ENCODE results near the gene NRG2. TPM values are rescaled to one million over a fixed set of nuclear protein-coding genes. Genes with fewer than 3 reads are reported as not detected.

NRG2 gene
- total and polyA plus RNA-seq, 2 donors (not counting 3 experiments of a cell fraction or from before 2014, with no cell fraction given), result 0.26 to 0.42 TPM

GRCh38 chr5:139925216-139925562 is 117.9 kb downstream of the NRG2 start:
- Histone ChIP-seq H3K27ac (ENCODE audit: insufficient read depth, low read depth, low read length) (no peak overlapping the region), H4K20me1 (replicated peaks; ENCODE audit: control insufficient read depth, extremely low read depth, insufficient read depth, low read length) (no peaks in the 10 kb centered on the region), H3K27me3 (ENCODE audit: control insufficient read depth in 2 of 2, insufficient read depth in 2 of 2, low read length in 2 of 2) (peaks cover 13 to 28% of the 10 kb centered on the region in 2 experiments), H3K4me2 (ENCODE audit: insufficient read depth, low read length) (no peak overlapping the region), H3K9me1 (replicated peaks; ENCODE audit: control insufficient read depth, extremely low read depth, insufficient read depth, low read length) (no peaks in the 10 kb centered on the region), H3K9ac (replicated peaks; ENCODE audit: extremely low read depth, insufficient read depth, low read length) (no peak overlapping the region), H3K4me3 (replicated peaks in 1 of 3; ENCODE audit: insufficient read depth in 1 of 3, low read depth in 1 of 3, low read length in 3 of 3) (no peak overlapping the region), H3K79me2 (ENCODE audit: control insufficient read depth, insufficient read depth, low read length) (no peaks in the 10 kb centered on the region), H3K4me1 (ENCODE audit: control insufficient read depth, extremely low read depth, insufficient read depth, low read length) (no peaks in the 10 kb centered on the region), H3K36me3 (ENCODE audit: control insufficient read depth in 2 of 2, extremely low read depth in 1 of 2, insufficient read depth in 2 of 2, low read length in 2 of 2) (no peaks in the 10 kb centered on the region), H2AFZ (ENCODE audit: low read depth, low read length) (no peak overlapping the region), H3K9me3 (replicated peaks; ENCODE audit: control insufficient read depth, insufficient read depth, low read length) (no peaks in the 10 kb centered on the region)
- BruUV-seq (replicated peaks), result no TSS peak
- FAIRE-seq (no peak), DNase-seq (ENCODE audit: low read depth, low spot score) (no peak)
- no peak for TF ChIP-seq MAX (IDR thresholded peaks at IDR 0.05; ENCODE audit: insufficient read depth, insufficient read length)
- TF ChIP-seq POLR2A (IDR thresholded peaks at IDR 0.05; ENCODE audit: low read depth, low read length), result no peak
- TF ChIP-seq POLR2AphosphoS5 (IDR thresholded peaks at IDR 0.05; ENCODE audit: insufficient read depth, low read depth, low read length), result no peak
- no peak for TF ChIP-seq JUN (IDR thresholded peaks at IDR 0.05; ENCODE audit: borderline replicate concordance, insufficient read depth, insufficient read length, low read depth)
- TF ChIP-seq GATA2 (IDR thresholded peaks at IDR 0.05; ENCODE audit: insufficient read depth, insufficient read length, low read depth, low read length), result no peak
- no peak for TF ChIP-seq FOS (IDR thresholded peaks at IDR 0.05; ENCODE audit: borderline replicate concordance, insufficient read depth, low read length)
- no peak for TF ChIP-seq EZH2 (IDR thresholded peaks at IDR 0.05; ENCODE audit: borderline replicate concordance, low read depth, low read length, severe bottlenecking)
- no peak for TF ChIP-seq CTCF (IDR thresholded peaks at IDR 0.05; ENCODE audit: extremely low read depth in 1 of 2, insufficient read depth in 1 of 2, low read depth in 1 of 2, low read length in 2 of 2)
- no peak for TF ChIP-seq MYC (IDR thresholded peaks at IDR 0.05; ENCODE audit: low read depth, low read length)
- dilution Hi-C loops (cut with MboI; ENCODE audit: extremely low pct_ligation_motif_present, low sequenced_read_pairs), result no loop called here
- ChIA-PET CTCF (no interaction called here), POLR2A (no interaction called here)
- intact Hi-C loops (cut with micrococcal nuclease), result no loop called here

All from endothelial cell of umbilical vein (primary cell).